Measurements from ENCODE around the gene DCAF8L1. TPM values are rescaled to one million over a fixed set of nuclear protein-coding genes. Genes with fewer than 3 reads are reported as not detected.
"Not testable (repeated sequence)": the region's sequence is repeated elsewhere in the genome, so short reads cannot be mapped to it uniquely, and the experiment has no call there.

The DCAF8L1 gene
- total and polyA plus RNA-seq, 2 donors (not counting 3 experiments of a cell fraction or from before 2014, with no cell fraction given), result not detected

DNA sequence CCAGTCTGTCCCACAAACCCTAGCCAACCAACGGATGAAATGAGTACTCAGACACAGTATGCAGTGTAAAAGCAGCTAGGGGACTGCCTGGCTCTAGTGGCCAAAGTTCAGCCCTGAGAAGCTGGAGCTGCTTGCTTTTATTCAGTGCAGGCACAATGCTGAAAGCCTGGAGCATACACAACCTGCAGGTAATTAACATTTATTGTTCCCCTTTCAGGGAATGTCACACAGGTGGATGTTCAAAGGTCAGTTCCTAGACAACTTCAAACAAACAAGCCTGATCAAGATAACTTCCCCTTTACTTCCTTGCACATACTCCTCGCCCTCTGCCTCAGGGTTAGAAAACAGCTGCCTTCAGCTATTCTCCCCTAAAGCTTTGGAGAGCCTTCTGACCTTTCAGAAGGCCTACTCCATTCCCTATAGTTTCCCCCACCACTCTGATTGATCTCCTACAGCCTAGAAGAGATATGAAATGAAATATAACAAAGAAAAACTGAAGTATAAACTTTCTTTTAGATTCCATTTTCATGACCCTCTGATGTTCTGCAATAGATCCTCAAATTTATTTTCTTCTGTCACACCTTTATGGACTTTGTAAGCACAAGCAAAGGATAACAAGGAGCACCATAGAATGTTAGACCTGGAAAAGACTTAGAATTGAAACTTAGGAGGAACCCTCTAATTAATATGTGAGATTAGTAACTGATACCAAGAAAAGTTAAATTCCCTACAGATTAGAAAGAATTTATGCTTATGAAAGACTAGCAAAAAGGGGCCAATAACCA is 6.8 kb upstream of the DCAF8L1 start:
- Histone ChIP-seq H3K4me3 (replicated peaks in 1 of 3; ENCODE audit: insufficient read depth in 1 of 3, low read depth in 1 of 3, low read length in 3 of 3) (no peak overlapping the region), H3K79me2 (ENCODE audit: control insufficient read depth, insufficient read depth, low read length) (no peaks in the 10 kb centered on the region), H3K27ac (ENCODE audit: insufficient read depth, low read depth, low read length) (no peak overlapping the region), H2AFZ (ENCODE audit: low read depth, low read length) (no peak overlapping the region), H3K9me3 (replicated peaks; ENCODE audit: control insufficient read depth, insufficient read depth, low read length) (no peaks in the 10 kb centered on the region), H3K9ac (replicated peaks; ENCODE audit: extremely low read depth, insufficient read depth, low read length) (no peak overlapping the region), H4K20me1 (replicated peaks; ENCODE audit: control insufficient read depth, extremely low read depth, insufficient read depth, low read length) (no peaks in the 10 kb centered on the region), H3K4me2 (ENCODE audit: insufficient read depth, low read length) (no peak overlapping the region), H3K4me1 (ENCODE audit: control insufficient read depth, extremely low read depth, insufficient read depth, low read length) (no peaks in the 10 kb centered on the region), H3K36me3 (ENCODE audit: control insufficient read depth in 2 of 2, extremely low read depth in 1 of 2, insufficient read depth in 2 of 2, low read length in 2 of 2) (no peaks in the 10 kb centered on the region), H3K27me3 (ENCODE audit: control insufficient read depth in 2 of 2, insufficient read depth in 2 of 2, low read length in 2 of 2) (no peaks in the 10 kb centered on the region), H3K9me1 (replicated peaks; ENCODE audit: control insufficient read depth, extremely low read depth, insufficient read depth, low read length) (no peaks in the 10 kb centered on the region)
- dilution Hi-C loops (cut with MboI; ENCODE audit: extremely low pct_ligation_motif_present, low sequenced_read_pairs), result no loop called here
- DNase-seq (ENCODE audit: low read depth, low spot score), result no peak
- intact Hi-C loops (cut with micrococcal nuclease), result no loop called here
- POLR2A ChIA-PET, result no interaction called here
- TF ChIP-seq GATA2 (IDR thresholded peaks at IDR 0.05; ENCODE audit: insufficient read depth, insufficient read length, low read depth, low read length), result no peak
- no peak for TF ChIP-seq POLR2AphosphoS5 (IDR thresholded peaks at IDR 0.05; ENCODE audit: insufficient read depth, low read depth, low read length)
- no peak for TF ChIP-seq EZH2 (IDR thresholded peaks at IDR 0.05; ENCODE audit: borderline replicate concordance, low read depth, low read length, severe bottlenecking)
- no peak for TF ChIP-seq CTCF (IDR thresholded peaks at IDR 0.05; ENCODE audit: extremely low read depth in 1 of 2, insufficient read depth in 1 of 2, low read depth in 1 of 2, low read length in 2 of 2)
- TF ChIP-seq POLR2A (IDR thresholded peaks at IDR 0.05; ENCODE audit: low read depth, low read length), result no peak
- no peak for TF ChIP-seq MAX (IDR thresholded peaks at IDR 0.05; ENCODE audit: insufficient read depth, insufficient read length)
- TF ChIP-seq JUN (IDR thresholded peaks at IDR 0.05; ENCODE audit: borderline replicate concordance, insufficient read depth, insufficient read length, low read depth), result no peak
- no peak for TF ChIP-seq FOS (IDR thresholded peaks at IDR 0.05; ENCODE audit: borderline replicate concordance, insufficient read depth, low read length)
- no peak for TF ChIP-seq MYC (IDR thresholded peaks at IDR 0.05; ENCODE audit: low read depth, low read length)
- BruUV-seq (replicated peaks), result no TSS peak
- FAIRE-seq, result no peak
- CTCF ChIA-PET, result no interaction called here

DNA sequence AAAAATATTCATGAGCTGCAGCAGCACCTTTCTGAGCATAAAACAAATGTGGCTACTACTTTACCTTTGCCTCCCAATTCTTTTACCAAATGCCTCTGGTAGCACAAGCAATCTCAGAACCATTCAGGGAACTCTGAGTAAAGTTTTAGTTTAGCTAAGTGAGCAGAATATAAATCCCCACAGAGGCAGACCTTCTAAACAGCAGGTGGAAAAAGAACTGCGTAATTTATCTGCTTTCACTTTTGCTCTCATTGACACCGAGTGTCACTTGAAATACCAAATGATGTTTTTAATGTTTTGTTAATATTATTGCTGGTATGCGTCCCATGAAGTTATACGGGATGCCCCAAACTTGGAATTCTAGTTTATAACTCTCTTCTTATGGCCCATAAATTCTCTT is 4.3 kb downstream of the DCAF8L1 start:
- dilution Hi-C loops (cut with MboI; ENCODE audit: extremely low pct_ligation_motif_present, low sequenced_read_pairs); H3K4me3 ChIP-seq (replicated peaks in 1 of 3; ENCODE audit: insufficient read depth in 1 of 3, low read depth in 1 of 3, low read length in 3 of 3); H3K79me2 ChIP-seq (ENCODE audit: control insufficient read depth, insufficient read depth, low read length); FAIRE-seq; H3K9me3 ChIP-seq (replicated peaks; ENCODE audit: control insufficient read depth, insufficient read depth, low read length); H3K4me1 ChIP-seq (ENCODE audit: control insufficient read depth, extremely low read depth, insufficient read depth, low read length); H3K9ac ChIP-seq (replicated peaks; ENCODE audit: extremely low read depth, insufficient read depth, low read length); H3K36me3 ChIP-seq (ENCODE audit: control insufficient read depth in 2 of 2, extremely low read depth in 1 of 2, insufficient read depth in 2 of 2, low read length in 2 of 2); intact Hi-C loops (cut with micrococcal nuclease); H4K20me1 ChIP-seq (replicated peaks; ENCODE audit: control insufficient read depth, extremely low read depth, insufficient read depth, low read length); H3K9me1 ChIP-seq (replicated peaks; ENCODE audit: control insufficient read depth, extremely low read depth, insufficient read depth, low read length); H2AFZ ChIP-seq (ENCODE audit: low read depth, low read length); DNase-seq (ENCODE audit: low read depth, low spot score); H3K4me2 ChIP-seq (ENCODE audit: insufficient read depth, low read length); H3K27me3 ChIP-seq (ENCODE audit: control insufficient read depth in 2 of 2, insufficient read depth in 2 of 2, low read length in 2 of 2); H3K27ac ChIP-seq (ENCODE audit: insufficient read depth, low read depth, low read length); POLR2A ChIA-PET; BruUV-seq (replicated peaks); CTCF ChIA-PET: not testable (repeated sequence)
